HEK293 (cell line): ENCODE results near the gene SWAP70.

Source experiments
- CTCF ChIA-PET: fragments of 350-600 bp; formaldehyde crosslinking; extraction: SDS; loops from one replicate; lab custom pipeline; 2021; ENCODE audit warnings: antibody characterized with exemption; lab: Yijun Ruan, JAX
- POLR2A ChIA-PET: fragments of 300-600 bp; formaldehyde crosslinking; extraction: SDS; loops from one replicate; lab custom pipeline; 2020; ENCODE audit warnings: antibody characterized with exemption, inconsistent platforms; lab: Yijun Ruan, JAX
- H3K27ac ChIP-seq: fragments of 200-500 bp; sonication (Bioruptor generic); 2 replicates; pipeline ENCODE4 v1.5.1; 2014; ENCODE audit warnings: low read depth, low read length, control low read depth, inconsistent platforms; ENCODE audit errors: extremely low read depth
- H3K36me3 ChIP-seq, 2 experiments: fragments of 200-500 bp in 1 of 2; sonication (Bioruptor generic) in 1 of 2; 1 replicate in 1 of 2; 2 replicates in 1 of 2; pipeline ENCODE4 v1.5.1; 2014 to 2017; ENCODE audit warnings: inconsistent platforms in 2 of 2, low read length in 2 of 2; ENCODE audit not compliant: control insufficient read depth in 2 of 2, insufficient read depth in 1 of 2
- H3K4me1 ChIP-seq: fragments of 200-500 bp; sonication (Bioruptor generic); 2 replicates; pipeline ENCODE4 v1.5.1; 2014; ENCODE audit warnings: mild to moderate bottlenecking, low read length, inconsistent platforms; ENCODE audit not compliant: control insufficient read depth, insufficient read depth
- H3K4me3 ChIP-seq: 2 replicates; pipeline ENCODE4 v1.5.1; 2011; ENCODE audit warnings: low read depth, mild to moderate bottlenecking, control low read depth, low read length, moderate library complexity
- H3K9me3 ChIP-seq: fragments of 200-500 bp; sonication (Bioruptor generic); 2 replicates; pipeline ENCODE4 v1.5.1; 2014; ENCODE audit warnings: low read depth, low read length, inconsistent platforms; ENCODE audit not compliant: control insufficient read depth, insufficient read depth
- GLIS2 ChIP-seq: fragments of 450-650 bp; formaldehyde crosslinking; IDR thresholded peaks from 2 replicates; pipeline ENCODE4 v1.5.1; 2016; ENCODE audit warnings: missing biosample characterization, missing genetic modification characterization
- KLF10 ChIP-seq: fragments of 450-650 bp; IDR thresholded peaks from 2 replicates; pipeline ENCODE4 v1.5.1; 2018; ENCODE audit warnings: missing biosample characterization, mild to moderate bottlenecking, missing genetic modification characterization
- KLF9 ChIP-seq: fragments of 450-650 bp; formaldehyde crosslinking; IDR thresholded peaks from 2 replicates; pipeline ENCODE4 v1.5.1; 2016; ENCODE audit warnings: missing biosample characterization, missing genetic modification characterization, low read depth
- RBAK ChIP-seq: fragments of 450-650 bp; formaldehyde crosslinking; IDR thresholded peaks from 2 replicates; pipeline ENCODE4 v1.5.1; 2016; ENCODE audit warnings: missing biosample characterization, missing genetic modification characterization
- SETDB1 ChIP-seq: IDR thresholded peaks from one replicate; pipeline ENCODE4 v1.6.1; 2017; ENCODE audit warnings: mild to moderate bottlenecking, low read length, moderate library complexity, mixed read lengths; ENCODE audit not compliant: insufficient read length
- SP2 ChIP-seq: fragments of 450-650 bp; formaldehyde crosslinking; IDR thresholded peaks from 2 replicates; pipeline ENCODE4 v1.5.1; 2016; ENCODE audit warnings: missing biosample characterization, missing genetic modification characterization
- ZBTB20 ChIP-seq: fragments of 450-650 bp; formaldehyde crosslinking; IDR thresholded peaks from 2 replicates; pipeline ENCODE4 v1.5.1; 2016; ENCODE audit warnings: missing biosample characterization, missing genetic modification characterization
- ZEB2 ChIP-seq: fragments of 450-650 bp; formaldehyde crosslinking; IDR thresholded peaks from 2 replicates; pipeline ENCODE4 v1.5.1; 2016; ENCODE audit warnings: missing biosample characterization, missing genetic modification characterization
- ZFHX2 ChIP-seq: fragments of 450-650 bp; formaldehyde crosslinking; conservative IDR thresholded peaks from 2 replicates; pipeline ENCODE4 v1.5.1; 2016; ENCODE audit warnings: missing biosample characterization, missing genetic modification characterization
- ZNF114 ChIP-seq: fragments of 450-650 bp; formaldehyde crosslinking; IDR thresholded peaks from 2 replicates; pipeline ENCODE4 v1.5.0; 2017; ENCODE audit warnings: missing biosample characterization, missing genetic modification characterization
- ZNF146 ChIP-seq: fragments of 450-650 bp; formaldehyde crosslinking; IDR thresholded peaks from 2 replicates; pipeline ENCODE4 v1.5.1; 2016; ENCODE audit warnings: missing biosample characterization, missing genetic modification characterization
- ZNF157 ChIP-seq: fragments of 450-650 bp; formaldehyde crosslinking; IDR thresholded peaks from 2 replicates; pipeline ENCODE4 v1.5.1; 2016; ENCODE audit warnings: missing biosample characterization, missing genetic modification characterization
- ZNF211 ChIP-seq: fragments of 450-650 bp; formaldehyde crosslinking; IDR thresholded peaks from 2 replicates; pipeline ENCODE4 v1.5.1; 2016; ENCODE audit warnings: low read depth, missing biosample characterization, missing genetic modification characterization
- ZNF221 ChIP-seq: fragments of 450-650 bp; formaldehyde crosslinking; IDR thresholded peaks from 2 replicates; pipeline ENCODE4 v1.5.1; 2017; ENCODE audit warnings: missing biosample characterization, missing genetic modification characterization, borderline replicate concordance
- ZNF24 ChIP-seq: fragments of 450-650 bp; formaldehyde crosslinking; IDR thresholded peaks from 2 replicates; pipeline ENCODE4 v1.5.1; 2016; ENCODE audit warnings: missing biosample characterization, missing genetic modification characterization
- ZNF302 ChIP-seq: fragments of 450-650 bp; formaldehyde crosslinking; IDR thresholded peaks from 2 replicates; pipeline ENCODE4 v1.5.1; 2016; ENCODE audit warnings: missing biosample characterization, missing genetic modification characterization, low read depth
- ZNF354C ChIP-seq: fragments of 450-650 bp; formaldehyde crosslinking; IDR thresholded peaks from 2 replicates; pipeline ENCODE4 v1.5.1; 2016; ENCODE audit warnings: missing biosample characterization, missing genetic modification characterization, low read depth, borderline replicate concordance
- ZNF416 ChIP-seq: fragments of 450-650 bp; formaldehyde crosslinking; IDR thresholded peaks from 2 replicates; pipeline ENCODE4 v1.5.1; 2016; ENCODE audit warnings: missing biosample characterization, missing genetic modification characterization
- ZNF514 ChIP-seq: fragments of 450-650 bp; formaldehyde crosslinking; IDR thresholded peaks from 2 replicates; pipeline ENCODE4 v1.5.1; 2016; ENCODE audit warnings: missing biosample characterization, missing genetic modification characterization
- ZNF548 ChIP-seq: fragments of 450-650 bp; formaldehyde crosslinking; IDR thresholded peaks from 2 replicates; pipeline ENCODE4 v1.5.1; 2016; ENCODE audit warnings: missing biosample characterization, missing genetic modification characterization
- ZNF560 ChIP-seq: fragments of 450-650 bp; formaldehyde crosslinking; IDR thresholded peaks from 2 replicates; pipeline ENCODE4 v1.5.1; 2017; ENCODE audit warnings: missing biosample characterization, missing genetic modification characterization, borderline replicate concordance
- ZNF596 ChIP-seq: fragments of 450-650 bp; IDR thresholded peaks from 2 replicates; pipeline ENCODE4 v1.5.0; 2018; ENCODE audit warnings: missing biosample characterization, mild to moderate bottlenecking, missing genetic modification characterization, moderate library complexity
- ZNF629 ChIP-seq: fragments of 450-650 bp; formaldehyde crosslinking; IDR thresholded peaks from 2 replicates; pipeline ENCODE4 v1.5.1; 2017; ENCODE audit warnings: missing biosample characterization, missing genetic modification characterization
- ZNF660 ChIP-seq: fragments of 450-650 bp; IDR thresholded peaks from 2 replicates; pipeline ENCODE4 v1.5.1; 2018; ENCODE audit warnings: missing biosample characterization, mild to moderate bottlenecking, missing genetic modification characterization
- ZNF843 ChIP-seq: fragments of 450-650 bp; formaldehyde crosslinking; IDR thresholded peaks from 2 replicates; pipeline ENCODE4 v1.5.1; 2016; ENCODE audit warnings: missing biosample characterization, missing genetic modification characterization
- ZSCAN16 ChIP-seq: fragments of 450-650 bp; formaldehyde crosslinking; IDR thresholded peaks from 2 replicates; pipeline ENCODE4 v1.5.1; 2016; ENCODE audit warnings: missing biosample characterization, missing genetic modification characterization
- TF ChIP-seq, protein P1 (sequence below): fragments of 450-650 bp; IDR thresholded peaks from 2 replicates; pipeline ENCODE4 v1.5.1; 2018; ENCODE audit warnings: missing biosample characterization, mild to moderate bottlenecking, missing genetic modification characterization
- TF ChIP-seq, protein P2 (sequence below): fragments of 450-650 bp; formaldehyde crosslinking; IDR thresholded peaks from 2 replicates; pipeline ENCODE4 v1.5.1; 2016; ENCODE audit warnings: missing biosample characterization, missing genetic modification characterization
- TF ChIP-seq, protein P3 (sequence below): fragments of 450-650 bp; formaldehyde crosslinking; IDR thresholded peaks from 2 replicates; pipeline ENCODE4 v1.5.1; 2016; ENCODE audit warnings: missing biosample characterization, missing genetic modification characterization
- TF ChIP-seq, protein P4 (sequence below): fragments of 450-650 bp; formaldehyde crosslinking; IDR thresholded peaks from 2 replicates; pipeline ENCODE4 v1.5.1; 2016; ENCODE audit warnings: missing biosample characterization, missing genetic modification characterization
- TF ChIP-seq, protein P5 (sequence below): fragments of 450-650 bp; formaldehyde crosslinking; optimal IDR thresholded peaks from 2 replicates; pipeline ENCODE3; 2016; ENCODE audit warnings: missing biosample characterization, mild to moderate bottlenecking, missing genetic modification characterization

The SWAP70 gene

DNA sequence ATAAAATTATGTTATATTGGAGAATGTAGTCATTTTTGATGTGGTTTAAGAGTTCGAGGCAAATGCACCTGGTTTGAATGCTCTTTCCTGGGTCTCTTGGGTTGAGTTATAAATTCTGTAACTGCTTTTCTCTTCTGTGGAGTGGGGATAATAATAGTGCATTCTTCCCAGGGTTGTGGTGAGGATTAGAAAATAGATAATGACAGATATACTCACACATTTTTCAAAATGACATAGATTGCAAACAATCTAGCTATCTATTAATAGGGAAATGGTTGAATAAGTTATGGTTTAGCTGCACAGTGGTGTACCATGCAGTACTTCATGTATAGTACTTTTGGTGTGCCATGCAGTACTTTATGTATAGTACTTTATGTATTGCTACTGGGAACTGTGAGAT is 67.4 kb downstream of the SWAP70 start:
- no peak overlapping the region for H3K27ac ChIP-seq
- H3K36me3 ChIP-seq: peaks cover 0 to 39% of the 10 kb centered on the region in 2 experiments; a peak in 1 of 3 replicates

DNA sequence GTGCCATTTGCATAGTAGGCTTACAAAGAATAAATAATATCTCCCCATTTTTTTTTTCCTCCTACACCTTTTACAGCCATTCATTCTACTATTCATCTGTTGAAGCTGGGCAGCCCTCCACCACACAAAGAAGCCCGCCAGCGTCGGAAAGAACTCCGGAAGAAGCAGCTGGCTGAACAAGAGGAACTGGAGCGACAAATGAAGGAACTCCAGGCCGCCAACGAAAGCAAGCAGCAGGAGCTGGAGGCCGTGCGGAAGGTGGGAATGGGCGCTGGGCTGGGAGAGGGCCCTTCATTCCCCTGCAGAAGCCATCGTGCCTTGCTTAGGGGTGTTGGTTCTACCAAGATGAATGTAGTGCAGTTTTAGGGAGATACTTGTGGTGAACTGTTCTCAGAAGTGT is 68.6 kb downstream of the SWAP70 start:
- peaks cover 0 to 48% of the 10 kb centered on the region in 2 experiments; a peak in 1 of 3 replicates for H3K36me3 ChIP-seq
- POLR2A ChIA-PET: no interaction called here
- H3K4me3 ChIP-seq: no peak overlapping the region
- H3K4me1 ChIP-seq: no peaks in the 10 kb centered on the region
- TF ChIP-seq ZNF24 (tag by site-specific recombination): no peak
- no peak for TF ChIP-seq ZFHX2 (tag by site-specific recombination)
- TF ChIP-seq ZNF596: no peak
- TF ChIP-seq ZNF146 (tag by site-specific recombination): no peak
- TF ChIP-seq, protein P1, sequence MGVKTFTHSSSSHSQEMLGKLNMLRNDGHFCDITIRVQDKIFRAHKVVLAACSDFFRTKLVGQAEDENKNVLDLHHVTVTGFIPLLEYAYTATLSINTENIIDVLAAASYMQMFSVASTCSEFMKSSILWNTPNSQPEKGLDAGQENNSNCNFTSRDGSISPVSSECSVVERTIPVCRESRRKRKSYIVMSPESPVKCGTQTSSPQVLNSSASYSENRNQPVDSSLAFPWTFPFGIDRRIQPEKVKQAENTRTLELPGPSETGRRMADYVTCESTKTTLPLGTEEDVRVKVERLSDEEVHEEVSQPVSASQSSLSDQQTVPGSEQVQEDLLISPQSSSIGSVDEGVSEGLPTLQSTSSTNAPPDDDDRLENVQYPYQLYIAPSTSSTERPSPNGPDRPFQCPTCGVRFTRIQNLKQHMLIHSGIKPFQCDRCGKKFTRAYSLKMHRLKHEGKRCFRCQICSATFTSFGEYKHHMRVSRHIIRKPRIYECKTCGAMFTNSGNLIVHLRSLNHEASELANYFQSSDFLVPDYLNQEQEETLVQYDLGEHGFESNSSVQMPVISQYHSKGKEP (tag by site-specific recombination): no peak
- no peak for TF ChIP-seq ZNF416 (tag by site-specific recombination)
- no peak for TF ChIP-seq ZNF302 (tag by site-specific recombination)
- no peak for TF ChIP-seq ZNF354C (tag by site-specific recombination)
- TF ChIP-seq ZNF843 (tag by site-specific recombination): no peak
- no peak for TF ChIP-seq ZNF514
- TF ChIP-seq ZBTB20 (tag by site-specific recombination): no peak
- TF ChIP-seq, protein P2, sequence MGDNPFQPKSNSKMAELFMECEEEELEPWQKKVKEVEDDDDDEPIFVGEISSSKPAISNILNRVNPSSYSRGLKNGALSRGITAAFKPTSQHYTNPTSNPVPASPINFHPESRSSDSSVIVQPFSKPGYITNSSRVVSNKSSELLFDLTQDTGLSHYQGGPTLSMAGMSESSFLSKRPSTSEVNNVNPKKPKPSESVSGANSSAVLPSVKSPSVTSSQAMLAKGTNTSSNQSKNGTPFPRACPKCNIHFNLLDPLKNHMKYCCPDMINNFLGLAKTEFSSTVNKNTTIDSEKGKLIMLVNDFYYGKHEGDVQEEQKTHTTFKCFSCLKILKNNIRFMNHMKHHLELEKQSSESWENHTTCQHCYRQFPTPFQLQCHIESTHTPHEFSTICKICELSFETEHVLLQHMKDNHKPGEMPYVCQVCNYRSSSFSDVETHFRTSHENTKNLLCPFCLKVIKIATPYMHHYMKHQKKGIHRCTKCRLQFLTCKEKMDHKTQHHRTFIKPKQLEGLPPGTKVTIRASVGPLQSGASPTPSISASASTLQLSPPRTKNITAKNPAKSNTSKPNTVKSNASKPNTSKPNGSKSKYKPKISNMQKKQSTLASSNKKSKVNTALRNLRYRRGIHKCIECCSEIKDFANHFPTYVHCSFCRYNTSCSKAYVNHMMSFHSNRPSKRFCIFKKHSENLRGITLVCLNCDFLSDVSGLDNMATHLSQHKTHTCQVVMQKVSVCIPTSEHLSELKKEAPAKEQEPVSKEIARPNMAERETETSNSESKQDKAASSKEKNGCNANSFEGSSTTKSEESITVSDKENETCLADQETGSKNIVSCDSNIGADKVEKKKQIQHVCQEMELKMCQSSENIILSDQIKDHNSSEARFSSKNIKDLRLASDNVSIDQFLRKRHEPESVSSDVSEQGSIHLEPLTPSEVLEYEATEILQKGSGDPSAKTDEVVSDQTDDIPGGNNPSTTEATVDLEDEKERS (tag by site-specific recombination): no peak
- TF ChIP-seq ZNF548 (tag by site-specific recombination): no peak
- TF ChIP-seq, all 188 proteins: peak for 0
- no peaks in the 10 kb centered on the region for H3K9me3 ChIP-seq
- CTCF ChIA-PET: interaction anchor here (0.7 to 2.1 kb wide), 3 partner anchors 16 to 57 kb away, joined by 3 to 9 read pairs (median 4); no protein-coding TSS in a partner anchor
- no peak overlapping the region for H3K27ac ChIP-seq

More for the DNA sequence above, 67.4 kb downstream of the SWAP70 start:
- H3K4me1 ChIP-seq: no peaks in the 10 kb centered on the region
- H3K9me3 ChIP-seq: no peaks in the 10 kb centered on the region
- no peak overlapping the region for H3K4me3 ChIP-seq
- TF ChIP-seq ZSCAN16: no peak
- no peak for TF ChIP-seq ZEB2 (tag by site-specific recombination)
- no peak for TF ChIP-seq SP2
- no peak for TF ChIP-seq ZNF211 (tag by site-specific recombination)
- TF ChIP-seq ZNF157 (tag by site-specific recombination): no peak
- no peak for TF ChIP-seq SETDB1
- TF ChIP-seq ZNF560 (tag by site-specific recombination): no peak
- TF ChIP-seq ZNF114 (tag by site-specific recombination): no peak
- no peak for TF ChIP-seq ZNF548 (tag by site-specific recombination)
- TF ChIP-seq, protein P3, sequence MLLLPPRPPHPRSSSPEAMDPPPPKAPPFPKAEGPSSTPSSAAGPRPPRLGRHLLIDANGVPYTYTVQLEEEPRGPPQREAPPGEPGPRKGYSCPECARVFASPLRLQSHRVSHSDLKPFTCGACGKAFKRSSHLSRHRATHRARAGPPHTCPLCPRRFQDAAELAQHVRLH (tag by site-specific recombination): no peak
- no peak for TF ChIP-seq RBAK
- TF ChIP-seq, protein P4, sequence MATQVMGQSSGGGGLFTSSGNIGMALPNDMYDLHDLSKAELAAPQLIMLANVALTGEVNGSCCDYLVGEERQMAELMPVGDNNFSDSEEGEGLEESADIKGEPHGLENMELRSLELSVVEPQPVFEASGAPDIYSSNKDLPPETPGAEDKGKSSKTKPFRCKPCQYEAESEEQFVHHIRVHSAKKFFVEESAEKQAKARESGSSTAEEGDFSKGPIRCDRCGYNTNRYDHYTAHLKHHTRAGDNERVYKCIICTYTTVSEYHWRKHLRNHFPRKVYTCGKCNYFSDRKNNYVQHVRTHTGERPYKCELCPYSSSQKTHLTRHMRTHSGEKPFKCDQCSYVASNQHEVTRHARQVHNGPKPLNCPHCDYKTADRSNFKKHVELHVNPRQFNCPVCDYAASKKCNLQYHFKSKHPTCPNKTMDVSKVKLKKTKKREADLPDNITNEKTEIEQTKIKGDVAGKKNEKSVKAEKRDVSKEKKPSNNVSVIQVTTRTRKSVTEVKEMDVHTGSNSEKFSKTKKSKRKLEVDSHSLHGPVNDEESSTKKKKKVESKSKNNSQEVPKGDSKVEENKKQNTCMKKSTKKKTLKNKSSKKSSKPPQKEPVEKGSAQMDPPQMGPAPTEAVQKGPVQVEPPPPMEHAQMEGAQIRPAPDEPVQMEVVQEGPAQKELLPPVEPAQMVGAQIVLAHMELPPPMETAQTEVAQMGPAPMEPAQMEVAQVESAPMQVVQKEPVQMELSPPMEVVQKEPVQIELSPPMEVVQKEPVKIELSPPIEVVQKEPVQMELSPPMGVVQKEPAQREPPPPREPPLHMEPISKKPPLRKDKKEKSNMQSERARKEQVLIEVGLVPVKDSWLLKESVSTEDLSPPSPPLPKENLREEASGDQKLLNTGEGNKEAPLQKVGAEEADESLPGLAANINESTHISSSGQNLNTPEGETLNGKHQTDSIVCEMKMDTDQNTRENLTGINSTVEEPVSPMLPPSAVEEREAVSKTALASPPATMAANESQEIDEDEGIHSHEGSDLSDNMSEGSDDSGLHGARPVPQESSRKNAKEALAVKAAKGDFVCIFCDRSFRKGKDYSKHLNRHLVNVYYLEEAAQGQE: no peak
- no peak for TF ChIP-seq ZNF221 (tag by site-specific recombination)
- TF ChIP-seq KLF10 (tag by site-specific recombination): no peak
- no peak for TF ChIP-seq GLIS2 (tag by site-specific recombination)
- TF ChIP-seq ZNF629: no peak
- no peak for TF ChIP-seq ZNF660 (tag by site-specific recombination)
- no peak for TF ChIP-seq KLF9 (tag by site-specific recombination)
- TF ChIP-seq, protein P5, sequence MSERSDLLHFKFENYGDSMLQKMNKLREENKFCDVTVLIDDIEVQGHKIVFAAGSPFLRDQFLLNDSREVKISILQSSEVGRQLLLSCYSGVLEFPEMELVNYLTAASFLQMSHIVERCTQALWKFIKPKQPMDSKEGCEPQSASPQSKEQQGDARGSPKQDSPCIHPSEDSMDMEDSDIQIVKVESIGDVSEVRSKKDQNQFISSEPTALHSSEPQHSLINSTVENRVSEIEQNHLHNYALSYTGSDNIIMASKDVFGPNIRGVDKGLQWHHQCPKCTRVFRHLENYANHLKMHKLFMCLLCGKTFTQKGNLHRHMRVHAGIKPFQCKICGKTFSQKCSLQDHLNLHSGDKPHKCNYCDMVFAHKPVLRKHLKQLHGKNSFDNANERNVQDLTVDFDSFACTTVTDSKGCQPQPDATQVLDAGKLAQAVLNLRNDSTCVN (tag by site-specific recombination): no peak
- TF ChIP-seq, all 188 proteins: peak for 0
- POLR2A ChIA-PET: no interaction called here
- CTCF ChIA-PET: no interaction called here
